K562 (cell line): ENCODE data around the gene CEACAM8. TPM values are rescaled to one million over a fixed set of nuclear protein-coding genes. Genes with fewer than 3 reads are reported as not detected.

Experiments
- CHD7 ChIP-seq: fragments of 200-600 bp; sonication (generic); IDR thresholded peaks from one replicate; pipeline ENCODE4 v1.6.1; 2012; ENCODE audit warnings: mild to moderate bottlenecking, low read depth, low read length, inconsistent platforms
- DEAF1 ChIP-seq: fragments of 450-650 bp; formaldehyde crosslinking; IDR thresholded peaks from 2 replicates; pipeline ENCODE4 v1.4.0; 2020; ENCODE audit warnings: mild to moderate bottlenecking, moderate library complexity
- E4F1 ChIP-seq: fragments of 250-450 bp; sonication (Bioruptor Pico); IDR thresholded peaks from 2 replicates; pipeline ENCODE4 v1.5.0; 2021; ENCODE audit warnings: mild to moderate bottlenecking, borderline replicate concordance
- FOSL1 ChIP-seq: fragments of 200-800 bp; sonication (Bioruptor generic); conservative IDR thresholded peaks from 2 replicates; pipeline ENCODE4 v1.6.1; 2016; ENCODE audit warnings: missing genetic modification characterization, missing compliant biosample characterization
- GMEB1 ChIP-seq: fragments of 250-450 bp; sonication (Bioruptor Pico); IDR thresholded peaks from 2 replicates; pipeline ENCODE4 v1.4.0; 2020; ENCODE audit warnings: mild to moderate bottlenecking
- ZNF512 ChIP-seq: IDR thresholded peaks from 2 replicates; pipeline ENCODE4 v1.6.1; 2016; ENCODE audit warnings: missing genetic modification characterization, missing compliant biosample characterization
- polyA plus RNA-seq, 8 experiments: library from polyadenylated mRNA; depleted of rRNA in 4 of 8; stranded (reverse) in 5 of 8; unstranded in 3 of 8; fragments of >200 nt; fragmentation: Nextera tagmentation in 2 of 8; fragmentation: Illumina TruSeq in 1 of 8; extraction: Ambion mirVana in 2 of 8; extraction: Trizol in 1 of 8; gene quantifications; 2 replicates each; pipeline versions ENCODE4 v1.2.1 to v1.2.3, GENCODE V29; 2011 to 2014; ENCODE audit warnings: inconsistent platforms in 1 of 8, missing spikeins in 1 of 8
- total RNA-seq, 7 experiments: library from RNA; depleted of rRNA in 6 of 7; stranded (reverse); fragments of >200 nt in 6 of 7; fragmentation: Illumina TruSeq in 2 of 7; extraction: Trizol in 2 of 7; gene quantifications; 2 replicates each; pipeline versions ENCODE4 v1.2.1 to v1.2.3, GENCODE V29; 2011 to 2021; ENCODE audit warnings: low replicate concordance in 1 of 7

CEACAM8 gene
- total and polyA plus RNA-seq, 9 of the 15 experiments (the other 6 are each of a cell fraction or from before 2014, with no cell fraction given), result not detected

- no peak for TF ChIP-seq CHD7
- TF ChIP-seq GMEB1 (CRISPR knock-in tag), result no peak
- no peak for TF ChIP-seq FOSL1 (tag)
- no peak for TF ChIP-seq DEAF1 (CRISPR knock-in tag)
- TF ChIP-seq E4F1, result no peak
- TF ChIP-seq ZNF512, result no peak
Observed at GRCh38 chr19:42548552-42548951, 46.2 kb downstream of the CEACAM8 start (continued).
